Endothelial cell of umbilical vein (primary cell): ENCODE data around the gene UBE3B.

ENCODE experiments used
- EZH2 ChIP-seq: IDR thresholded peaks from 2 replicates; pipeline ENCODE4 v1.6.1; 2012; ENCODE audit warnings: borderline replicate concordance, low read depth, mild to moderate bottlenecking, moderate library complexity, low read length, inconsistent platforms; ENCODE audit not compliant: severe bottlenecking
- POLR2A ChIP-seq: IDR thresholded peaks from 2 replicates; pipeline ENCODE4 v1.6.1; 2012; ENCODE audit warnings: low read depth, mild to moderate bottlenecking, control low read depth, low read length
- POLR2AphosphoS5 ChIP-seq: IDR thresholded peaks from 2 replicates; pipeline ENCODE4 v1.6.1; 2012; ENCODE audit warnings: low read depth, mild to moderate bottlenecking, control low read depth, low read length, moderate library complexity; ENCODE audit not compliant: insufficient read depth
- TF ChIP-seq, protein P1 (sequence below), 2 donors: IDR thresholded peaks; 1 replicate in 1 of 2; 2 replicates in 1 of 2; pipeline ENCODE4 v1.5.1; 2011; ENCODE audit warnings: low read length in 2 of 2, mild to moderate bottlenecking in 2 of 2, moderate library complexity in 2 of 2, control low read depth in 1 of 2, inconsistent platforms in 1 of 2, low read depth in 1 of 2; ENCODE audit not compliant: insufficient read depth in 1 of 2; ENCODE audit errors: extremely low read depth in 1 of 2

DNA sequence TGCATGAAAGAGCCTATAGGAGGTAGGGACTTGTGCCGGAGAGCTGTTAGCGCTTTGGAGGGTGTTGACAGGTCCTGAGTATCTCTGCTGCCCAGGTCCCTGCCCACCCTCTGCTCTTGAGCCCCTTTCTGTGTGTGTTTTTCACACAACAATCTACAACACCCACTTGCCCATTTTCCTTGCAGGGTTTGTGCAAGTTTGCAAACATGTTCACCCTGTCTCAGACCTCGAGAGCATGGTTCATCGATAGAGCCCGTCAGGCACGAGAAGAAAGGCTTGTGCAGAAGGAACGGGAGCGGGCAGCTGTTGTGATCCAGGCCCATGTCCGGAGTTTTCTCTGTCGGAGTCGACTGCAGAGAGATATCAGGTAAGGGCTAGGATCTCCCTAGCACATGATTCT, 5.9 kb downstream of the UBE3B start:
- TF ChIP-seq, protein P1, sequence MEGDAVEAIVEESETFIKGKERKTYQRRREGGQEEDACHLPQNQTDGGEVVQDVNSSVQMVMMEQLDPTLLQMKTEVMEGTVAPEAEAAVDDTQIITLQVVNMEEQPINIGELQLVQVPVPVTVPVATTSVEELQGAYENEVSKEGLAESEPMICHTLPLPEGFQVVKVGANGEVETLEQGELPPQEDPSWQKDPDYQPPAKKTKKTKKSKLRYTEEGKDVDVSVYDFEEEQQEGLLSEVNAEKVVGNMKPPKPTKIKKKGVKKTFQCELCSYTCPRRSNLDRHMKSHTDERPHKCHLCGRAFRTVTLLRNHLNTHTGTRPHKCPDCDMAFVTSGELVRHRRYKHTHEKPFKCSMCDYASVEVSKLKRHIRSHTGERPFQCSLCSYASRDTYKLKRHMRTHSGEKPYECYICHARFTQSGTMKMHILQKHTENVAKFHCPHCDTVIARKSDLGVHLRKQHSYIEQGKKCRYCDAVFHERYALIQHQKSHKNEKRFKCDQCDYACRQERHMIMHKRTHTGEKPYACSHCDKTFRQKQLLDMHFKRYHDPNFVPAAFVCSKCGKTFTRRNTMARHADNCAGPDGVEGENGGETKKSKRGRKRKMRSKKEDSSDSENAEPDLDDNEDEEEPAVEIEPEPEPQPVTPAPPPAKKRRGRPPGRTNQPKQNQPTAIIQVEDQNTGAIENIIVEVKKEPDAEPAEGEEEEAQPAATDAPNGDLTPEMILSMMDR (IDR thresholded peaks at IDR 0.05; ENCODE audit: extremely low read depth in 1 of 2, insufficient read depth in 1 of 2, low read depth in 1 of 2, low read length in 2 of 2) = no peak
- TF ChIP-seq EZH2 (no peak), POLR2A (no peak), POLR2AphosphoS5 (no peak)
